SU-DHL-6 (cell line): ENCODE measurements around the gene MYOD1.

ENCODE experiments used
- H2AFZ ChIP-seq: fragments of 200-600 bp; sonication (generic); 2 replicates; pipeline ENCODE4 v1.6.1; 2014; ENCODE audit warnings: low read depth, mild to moderate bottlenecking, moderate library complexity, mixed read lengths, antibody characterized with exemption, low read length; ENCODE audit not compliant: severe bottlenecking
- H3F3A ChIP-seq: fragments of 200-600 bp; shearing (Covaris generic); 2 replicates; pipeline ENCODE4 v1.6.0; 2016; ENCODE audit warnings: antibody characterized with exemption, mild to moderate bottlenecking; ENCODE audit not compliant: insufficient read depth
- H3K27ac ChIP-seq: fragments of 200-600 bp; sonication (generic); 2 replicates; pipeline ENCODE4 v1.5.1; 2016; ENCODE audit warnings: low read depth, mild to moderate bottlenecking, low read length, moderate library complexity, mixed read lengths
- H3K27me3 ChIP-seq: fragments of 200-600 bp; sonication (generic), shearing (Covaris generic); 2 replicates; pipeline ENCODE4 v1.6.0; 2014; ENCODE audit warnings: mild to moderate bottlenecking, low read length
- H3K36me3 ChIP-seq: fragments of 200-600 bp; sonication (generic); 2 replicates; pipeline ENCODE4 v1.6.1; 2014; ENCODE audit warnings: mild to moderate bottlenecking, low read length, mixed read lengths
- H3K4me2 ChIP-seq: fragments of 300-600, 200-600 bp; shearing (Covaris generic), sonication (generic); 2 replicates; pipeline ENCODE4 v1.6.0; 2014; ENCODE audit warnings: low read length, low read depth, mild to moderate bottlenecking; ENCODE audit not compliant: poor library complexity, severe bottlenecking
- H3K4me3 ChIP-seq: fragments of 200-600 bp; sonication (generic); 2 replicates; pipeline ENCODE4 v1.5.1; 2014; ENCODE audit warnings: antibody characterized with exemption, low read length, mild to moderate bottlenecking, mixed read lengths; ENCODE audit not compliant: insufficient read depth, poor library complexity, severe bottlenecking
- H3K79me2 ChIP-seq: fragments of 200-600 bp; sonication (generic); 2 replicates; pipeline ENCODE4 v1.6.1; 2014; ENCODE audit warnings: mild to moderate bottlenecking, low read length, moderate library complexity; ENCODE audit not compliant: insufficient read depth
- H3K9ac ChIP-seq: fragments of 200-600 bp; sonication (generic); 2 replicates; pipeline ENCODE4 v1.7.0; 2014; ENCODE audit warnings: mild to moderate bottlenecking, low read length
- H3K9me2 ChIP-seq: fragments of 200-600 bp; sonication (generic); replicated peaks from 2 replicates; pipeline ENCODE4 v1.6.1; 2014; ENCODE audit warnings: low read length; ENCODE audit not compliant: insufficient read depth
- H3K9me3 ChIP-seq: fragments of 200-600 bp; sonication (generic); 2 replicates; pipeline ENCODE4 v1.6.1; 2014; ENCODE audit warnings: low read length, mixed read lengths; ENCODE audit not compliant: insufficient read depth
- H4K20me1 ChIP-seq: fragments of 200-600 bp; sonication (generic); 2 replicates; pipeline ENCODE4 v1.6.1; 2014; ENCODE audit warnings: low read depth, mild to moderate bottlenecking, antibody characterized with exemption, low read length, moderate library complexity, mixed read lengths
- CTCF ChIP-seq: fragments of 200-600 bp; sonication (generic); IDR thresholded peaks from one replicate; pipeline ENCODE4 v1.5.1; 2017; ENCODE audit warnings: antibody characterized with exemption, mild to moderate bottlenecking, low read length, moderate library complexity; ENCODE audit not compliant: insufficient read depth, poor library complexity, severe bottlenecking
- EZH2phosphoT487 ChIP-seq: fragments of 200-600 bp; sonication (generic), shearing (Covaris generic); conservative IDR thresholded peaks from 2 replicates; pipeline ENCODE4 v1.6.1; 2018; ENCODE audit warnings: mild to moderate bottlenecking, antibody characterized with exemption, low read length, moderate library complexity, mixed read lengths

MYOD1 gene

GRCh38 chr11:17745023-17745772, 25.8 kb downstream of the MYOD1 start:
- H4K20me1 ChIP-seq = no peaks in the 10 kb centered on the region
- no peaks in the 10 kb centered on the region for H3K36me3 ChIP-seq
- H3K9me2 ChIP-seq = no peaks in the 10 kb centered on the region
- H3K79me2 ChIP-seq = no peaks in the 10 kb centered on the region
- no peak overlapping the region for H2AFZ ChIP-seq
- no peak overlapping the region for H3K4me2 ChIP-seq
- no peaks in the 10 kb centered on the region for H3K27me3 ChIP-seq
- no peak overlapping the region for H3K4me3 ChIP-seq
- TF ChIP-seq CTCF (no peak), EZH2phosphoT487 (no peak)
- H3K9ac ChIP-seq = no peak overlapping the region
- H3K27ac ChIP-seq = no peak overlapping the region
- H3K9me3 ChIP-seq = no peaks in the 10 kb centered on the region
- H3F3A ChIP-seq = no peaks in the 10 kb centered on the region

GRCh38 chr11:17746096-17746495, 26.7 kb downstream of the MYOD1 start:
- H3K4me3 ChIP-seq = no peak overlapping the region
- no peak for TF ChIP-seq CTCF
- no peak for TF ChIP-seq EZH2phosphoT487

GRCh38 chr11:17747131-17747955, 28.0 kb downstream of the MYOD1 start:
- no peaks in the 10 kb centered on the region for H3K9me3 ChIP-seq
- H3K9ac ChIP-seq = no peak overlapping the region
- no peaks in the 10 kb centered on the region for H3K27me3 ChIP-seq
- no peaks in the 10 kb centered on the region for H3F3A ChIP-seq
- H3K79me2 ChIP-seq = no peaks in the 10 kb centered on the region
- no peak for TF ChIP-seq CTCF
- TF ChIP-seq EZH2phosphoT487 = no peak
- no peaks in the 10 kb centered on the region for H3K36me3 ChIP-seq
- H4K20me1 ChIP-seq = no peaks in the 10 kb centered on the region
- H3K9me2 ChIP-seq = no peaks in the 10 kb centered on the region
- no peak overlapping the region for H3K27ac ChIP-seq
- H3K4me3 ChIP-seq = no peak overlapping the region
- no peak overlapping the region for H2AFZ ChIP-seq
- no peak overlapping the region for H3K4me2 ChIP-seq

More at GRCh38 chr11:17746096-17746495, 26.7 kb downstream of the MYOD1 start:
- Histone ChIP-seq H3K27me3 (no peaks in the 10 kb centered on the region), H3K4me2 (no peak overlapping the region), H3K9ac (no peak overlapping the region), H3K27ac (no peak overlapping the region), H3K79me2 (no peaks in the 10 kb centered on the region), H3F3A (no peaks in the 10 kb centered on the region), H2AFZ (no peak overlapping the region), H3K9me3 (no peaks in the 10 kb centered on the region), H3K36me3 (no peaks in the 10 kb centered on the region), H4K20me1 (no peaks in the 10 kb centered on the region), H3K9me2 (no peaks in the 10 kb centered on the region)
